WI38 (cell line): ENCODE data around the gene TNN.

Source experiments
- H3K4me3 ChIP-seq: 2 replicates; pipeline ENCODE4 v1.5.1; 2011; ENCODE audit warnings: low read depth, mild to moderate bottlenecking, control low read depth, low read length
- CTCF ChIP-seq: IDR thresholded peaks from 2 replicates; pipeline ENCODE4 v1.5.1; 2012; ENCODE audit warnings: low read depth, mild to moderate bottlenecking, control low read depth, low read length

The TNN gene

DNA sequence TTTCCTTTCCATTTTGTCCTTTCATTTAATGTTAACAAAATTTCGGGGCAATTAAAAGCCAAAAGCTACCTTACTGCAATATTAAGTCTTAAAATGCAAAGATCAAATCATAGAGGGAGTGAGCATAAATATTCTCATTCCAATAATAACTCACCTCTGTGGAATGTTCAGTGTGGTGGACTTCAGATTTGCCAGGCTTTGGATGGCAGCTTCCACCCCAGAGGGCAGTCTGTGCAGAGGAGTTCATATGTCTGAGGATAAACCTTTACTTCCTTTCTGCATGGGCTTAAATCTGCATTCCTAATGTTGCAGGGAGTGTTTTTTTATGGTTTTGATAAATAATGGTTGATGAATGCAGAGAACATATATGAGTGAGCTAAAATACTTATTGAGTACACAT lies 108.6 kb downstream of the TNN start:
- no peak for TF ChIP-seq CTCF
- no peak overlapping the region for H3K4me3 ChIP-seq

DNA sequence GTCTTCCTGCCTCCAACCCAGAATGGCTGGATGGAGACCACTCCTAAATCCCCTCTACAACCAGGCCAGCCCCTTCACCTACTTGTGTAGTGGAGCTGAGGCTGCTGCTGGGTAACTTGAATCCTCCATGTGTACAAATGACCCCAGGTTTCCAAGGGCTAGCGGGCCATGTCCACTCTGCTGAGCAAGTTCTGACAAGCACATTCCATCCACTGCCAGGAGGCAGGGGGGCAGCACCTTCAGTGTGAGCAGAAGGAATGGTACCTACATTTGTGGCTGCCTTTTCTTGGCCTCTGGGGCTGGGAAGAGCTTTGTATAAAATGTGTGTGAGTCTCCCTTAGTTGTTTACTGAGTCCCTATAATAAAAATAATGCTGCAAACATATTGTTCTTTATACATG lies 110.4 kb downstream of the TNN start:
- no peak overlapping the region for H3K4me3 ChIP-seq
- TF ChIP-seq CTCF = no peak

DNA sequence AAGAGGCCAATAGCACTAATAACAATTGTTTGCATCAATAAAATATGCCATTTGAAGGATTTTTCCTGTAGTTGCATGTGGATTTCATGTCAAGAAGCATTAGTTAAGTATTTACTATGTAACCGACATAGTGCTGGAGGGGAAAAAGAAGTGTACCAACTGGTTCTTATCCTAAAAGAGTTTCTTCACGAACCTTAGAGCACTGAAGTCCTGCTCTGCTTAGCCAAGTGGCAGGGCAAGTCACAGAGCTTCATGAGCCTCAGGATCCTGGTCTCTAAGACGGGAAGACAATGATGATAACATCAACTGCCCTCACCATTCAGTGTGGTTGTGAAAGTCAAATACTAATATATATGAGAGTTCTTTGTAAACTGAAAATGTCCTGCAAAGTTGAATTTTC lies 110.8 kb downstream of the TNN start:
- TF ChIP-seq CTCF = no peak
- no peak overlapping the region for H3K4me3 ChIP-seq

DNA sequence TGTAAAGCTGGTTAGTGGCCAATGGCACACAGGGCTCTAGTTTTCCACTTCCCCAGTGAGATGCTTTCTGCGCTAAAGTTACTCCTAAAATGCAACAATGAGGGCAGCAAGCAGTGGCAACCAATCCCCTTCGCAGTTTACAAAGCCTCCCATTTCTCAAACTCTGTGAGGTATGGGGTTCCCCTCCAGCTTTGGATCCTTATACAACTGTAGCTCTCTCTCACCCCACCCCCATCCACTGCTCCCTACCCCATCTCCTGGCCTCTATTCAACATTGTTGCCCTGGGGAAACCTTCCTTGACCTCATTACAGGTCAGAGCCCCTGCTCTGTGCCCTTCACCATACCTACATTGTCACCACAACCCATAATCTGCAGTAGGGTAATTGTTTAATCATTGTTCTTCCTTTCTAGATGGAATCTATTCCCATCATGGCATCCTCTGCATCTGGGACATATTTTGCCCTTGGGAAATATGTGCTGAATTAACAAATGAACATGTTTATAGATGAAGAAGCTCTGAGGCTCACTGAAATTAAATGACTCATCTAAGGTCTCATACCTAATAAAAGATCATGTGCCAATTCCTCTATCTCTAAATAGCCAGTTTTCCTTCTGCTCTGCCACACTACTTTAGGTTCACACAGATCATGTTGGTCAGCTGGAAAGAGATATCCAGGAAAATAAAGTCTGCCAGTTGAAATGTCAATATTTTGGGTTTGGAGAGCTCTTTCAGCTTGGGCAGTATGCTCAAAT lies 112.4 kb downstream of the TNN start:
- TF ChIP-seq CTCF = no peak
- H3K4me3 ChIP-seq = no peak overlapping the region

DNA sequence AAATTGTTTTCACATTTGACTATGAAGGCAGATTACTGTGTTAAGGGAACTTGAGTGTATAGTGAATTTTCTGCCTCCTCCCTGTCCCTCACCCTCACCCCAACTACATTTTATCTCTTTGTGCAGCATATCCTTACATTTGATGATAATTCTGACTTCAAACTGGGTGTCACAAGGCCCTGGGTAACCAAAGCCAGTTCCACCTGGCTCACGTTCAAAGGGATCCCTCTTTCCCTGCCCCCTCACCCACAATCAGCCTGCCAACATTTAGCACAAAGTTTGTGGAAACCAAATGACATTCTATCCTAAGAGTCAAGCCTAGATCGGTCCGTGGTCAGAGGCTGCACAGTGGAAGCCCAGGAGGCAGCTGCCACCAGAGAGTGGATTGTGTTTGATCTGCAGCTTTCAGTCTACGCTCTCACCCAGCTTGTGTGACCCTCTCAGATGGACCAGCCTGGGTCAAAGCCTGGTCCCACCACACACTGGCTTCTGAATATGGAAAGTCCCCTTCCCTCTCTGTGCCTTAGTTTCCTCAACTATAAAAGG lies 114.6 kb downstream of the TNN start:
- H3K4me3 ChIP-seq = no peak overlapping the region
- no peak for TF ChIP-seq CTCF

DNA sequence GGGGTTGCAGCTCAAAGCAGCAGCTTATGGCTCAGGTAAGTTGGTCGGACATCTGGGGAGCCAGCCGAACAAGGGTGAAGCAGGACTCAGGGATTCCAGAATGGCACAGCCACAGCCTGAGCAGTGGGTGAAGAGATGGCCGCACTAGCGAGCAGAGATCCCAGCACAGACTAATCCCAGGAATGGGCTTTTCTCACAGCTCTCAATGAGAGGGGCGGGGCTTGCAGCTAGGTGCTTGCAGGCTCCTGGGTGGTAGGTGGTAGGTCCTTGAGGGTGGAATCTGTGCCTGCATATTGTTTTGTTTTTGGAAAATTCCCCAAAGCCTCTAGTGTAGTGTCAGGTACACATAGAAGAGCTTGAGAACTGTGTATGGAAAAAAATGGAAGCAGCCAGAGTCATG lies 116.0 kb downstream of the TNN start:
- no peak for TF ChIP-seq CTCF
- no peak overlapping the region for H3K4me3 ChIP-seq

- TF ChIP-seq CTCF = no peak
- H3K4me3 ChIP-seq = no peak overlapping the region
Observed at GRCh38 chr1:175185903-175186302, 118.3 kb downstream of the TNN start.
